ENCODE data around the gene KLF16.

GRCh38 chr19:1871630-1872029 is 8.3 kb upstream of the KLF16 start:
- TF ChIP-seq EZH2phosphoT487 (IDR thresholded peaks at IDR 0.05; ENCODE audit: insufficient read depth, low read depth) = no peak
- no peak for TF ChIP-seq EZH2 (IDR thresholded peaks at IDR 0.05; ENCODE audit: insufficient read depth, poor library complexity, severe bottlenecking)

Data from GM23248 (cell line).